H1 (cell line): ENCODE measurements around the gene VPS37C. TPM values are rescaled to one million over a fixed set of nuclear protein-coding genes. Genes with fewer than 3 reads are reported as not detected.

Experiments
- CBX5 ChIP-seq: fragments of 300-800, 300-1000 bp; sonication (generic); IDR thresholded peaks from 2 replicates; pipeline ENCODE4 v1.7.1; 2016; ENCODE audit warnings: antibody characterized with exemption, low read length, low read depth
- CEBPB ChIP-seq: IDR thresholded peaks from 2 replicates; pipeline ENCODE4 v1.6.1; 2012; ENCODE audit warnings: low read depth, low read length
- SAP30 ChIP-seq: fragments of 300-600 bp; sonication (generic); IDR thresholded peaks from 2 replicates; pipeline ENCODE4 v1.7.1; 2012; ENCODE audit warnings: low read length, moderate library complexity, mild to moderate bottlenecking, inconsistent platforms; ENCODE audit not compliant: insufficient read depth, insufficient replicate concordance
- TEAD4 ChIP-seq: IDR thresholded peaks from 2 replicates; pipeline ENCODE4 v1.6.1; 2012; ENCODE audit warnings: low read depth, low read length, inconsistent platforms, mixed read lengths
- polyA plus RNA-seq, 7 experiments: library from polyadenylated mRNA; depleted of rRNA in 3 of 7; stranded (reverse) in 5 of 7; unstranded in 2 of 7; fragments of >200 nt in 5 of 7; fragments of 200-250 nt in 2 of 7; gene quantifications; 1 replicate in 5 of 7; 2 replicates in 1 of 7; 4 replicates in 1 of 7; pipeline versions ENCODE4 v1.2.1 to v1.2.3, GENCODE V29; 2011 to 2013; ENCODE audit warnings: missing spikeins in 2 of 7, mixed read lengths in 2 of 7
- total RNA-seq: library from RNA; stranded (reverse); fragmentation: NEBNext Ultra II Directional; extraction: Animal tissue kit (Norgen Biotek cat#: 25700); gene quantifications from 2 replicates; pipeline ENCODE4 v1.2.1, GENCODE V29; 2021
- TF ChIP-seq, protein P1 (sequence below): IDR thresholded peaks from 2 replicates; pipeline ENCODE4 v1.6.1; 2012; ENCODE audit warnings: inconsistent platforms

Gene VPS37C
- total and polyA plus RNA-seq, 2 of the 8 experiments (the other 6 are each of a cell fraction or from before 2014, with no cell fraction given), result 12.9 to 21.0 TPM

DNA sequence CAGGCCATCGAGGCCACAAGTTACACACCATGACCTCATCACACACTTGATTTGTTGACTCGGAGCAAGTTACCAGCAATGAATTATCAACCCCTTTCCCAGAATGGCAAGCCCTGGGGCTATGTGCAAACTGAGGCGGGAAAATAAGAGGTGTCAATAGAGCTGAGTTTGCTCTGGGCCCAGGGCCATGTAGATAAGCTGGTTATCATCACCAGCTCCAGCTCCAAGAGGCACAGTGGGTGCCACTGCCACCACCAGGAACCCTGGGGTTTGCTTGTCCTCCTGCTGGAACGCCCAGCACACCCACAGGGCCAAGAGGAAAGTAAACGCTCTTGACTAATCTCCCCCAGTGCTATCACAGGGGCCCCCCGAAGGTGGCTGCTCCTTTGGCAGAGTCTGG lies 13.0 kb upstream of the VPS37C start (continued):
- TF ChIP-seq CEBPB (no peak), TEAD4 (no peak), CBX5 (no peak), SAP30 (no peak)
- TF ChIP-seq, protein P1, sequence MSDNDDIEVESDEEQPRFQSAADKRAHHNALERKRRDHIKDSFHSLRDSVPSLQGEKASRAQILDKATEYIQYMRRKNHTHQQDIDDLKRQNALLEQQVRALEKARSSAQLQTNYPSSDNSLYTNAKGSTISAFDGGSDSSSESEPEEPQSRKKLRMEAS, result no peak
